DND-41 (cell line): ENCODE data around the gene ACTN1.

Experiments
- ATAC-seq: fragments of 200-7000 bp; cut with Tn5 transposase; 3 replicates; pipeline ENCODE4 v1.9.1; 2021; ENCODE audit warnings: low read depth; ENCODE audit not compliant: insufficient read depth
- DNase-seq: peaks from one replicate; pipeline ENCODE4 v3.0.0-alpha.2; 2020
- H2AFZ ChIP-seq: 2 replicates; pipeline ENCODE4 v1.6.0; 2012; ENCODE audit warnings: low read depth, low read length
- H3K27ac ChIP-seq: 2 replicates; pipeline ENCODE4 v1.5.1; 2012; ENCODE audit warnings: low read length, inconsistent platforms
- H3K27me3 ChIP-seq: fragments of 200-600 bp; sonication (generic); 2 replicates; pipeline ENCODE4 v1.6.0; 2012; ENCODE audit warnings: low read length, mild to moderate bottlenecking, inconsistent platforms; ENCODE audit not compliant: insufficient read depth, poor library complexity
- H3K36me3 ChIP-seq: 2 replicates; pipeline ENCODE4 v1.5.1; 2012; ENCODE audit warnings: low read length, inconsistent platforms; ENCODE audit not compliant: insufficient read depth
- H3K4me1 ChIP-seq: 2 replicates; pipeline ENCODE4 v1.5.1; 2012; ENCODE audit warnings: mild to moderate bottlenecking, low read length; ENCODE audit not compliant: insufficient read depth
- H3K4me2 ChIP-seq: 2 replicates; pipeline ENCODE4 v1.6.0; 2012; ENCODE audit warnings: mild to moderate bottlenecking, moderate library complexity, low read length, inconsistent platforms; ENCODE audit not compliant: insufficient read depth
- H3K4me3 ChIP-seq, 2 experiments: fragments of 200-600 bp in 1 of 2; shearing (Covaris generic) in 1 of 2; 2 replicates each; pipeline ENCODE4 v1.5.1; 2012 to 2016; ENCODE audit warnings: inconsistent platforms in 2 of 2, low read length in 2 of 2, mild to moderate bottlenecking in 2 of 2, low read depth in 1 of 2, moderate library complexity in 1 of 2
- H3K79me2 ChIP-seq: 2 replicates; pipeline ENCODE4 v1.6.0; 2012; ENCODE audit warnings: low read length, inconsistent platforms; ENCODE audit not compliant: insufficient read depth
- H3K9ac ChIP-seq: 2 replicates; pipeline ENCODE4 v1.6.0; 2012; ENCODE audit warnings: low read depth, mild to moderate bottlenecking, inconsistent platforms, low read length, moderate library complexity
- H3K9me3 ChIP-seq: 2 replicates; pipeline ENCODE4 v1.5.1; 2012; ENCODE audit warnings: low read length, moderate library complexity, mild to moderate bottlenecking, inconsistent platforms; ENCODE audit not compliant: insufficient read depth, severe bottlenecking
- H4K20me1 ChIP-seq: 2 replicates; pipeline ENCODE4 v1.6.0; 2012; ENCODE audit warnings: low read length; ENCODE audit not compliant: insufficient read depth
- CTCF ChIP-seq: IDR thresholded peaks from 2 replicates; pipeline ENCODE4 v1.5.1; 2012; ENCODE audit warnings: borderline replicate concordance, low read length, moderate library complexity, mild to moderate bottlenecking; ENCODE audit not compliant: poor library complexity, severe bottlenecking; ENCODE audit errors: extremely low read depth
- EZH2 ChIP-seq: IDR thresholded peaks from 3 replicates; pipeline ENCODE4 v1.6.1; 2012; ENCODE audit warnings: borderline replicate concordance, low read depth, mild to moderate bottlenecking, moderate library complexity, low read length, inconsistent platforms; ENCODE audit not compliant: severe bottlenecking

Gene ACTN1

GRCh38 chr14:68951800-68952530, 27.1 kb downstream of the ACTN1 start:
- no peak overlapping the region for H3K4me3 ChIP-seq
- no peak overlapping the region for H3K9ac ChIP-seq
- no peak overlapping the region for H2AFZ ChIP-seq
- peaks cover 89% of the 10 kb centered on the region for H3K79me2 ChIP-seq
- no peak for DNase-seq
- no peaks in the 10 kb centered on the region for H3K36me3 ChIP-seq
- H4K20me1 ChIP-seq = peaks cover 75% of the 10 kb centered on the region
- no peak for ATAC-seq
- no peaks in the 10 kb centered on the region for H3K9me3 ChIP-seq
- no peaks in the 10 kb centered on the region for H3K27me3 ChIP-seq
- no peak overlapping the region for H3K4me2 ChIP-seq
- peaks cover 5% of the 10 kb centered on the region for H3K4me1 ChIP-seq
- H3K27ac ChIP-seq = no peak overlapping the region
- TF ChIP-seq CTCF (no peak), EZH2 (no peak)

GRCh38 chr14:68951035-68951797, 27.9 kb downstream of the ACTN1 start:
- H2AFZ ChIP-seq = no peak overlapping the region
- peaks cover 75% of the 10 kb centered on the region for H4K20me1 ChIP-seq
- peaks cover 5% of the 10 kb centered on the region for H3K4me1 ChIP-seq
- no peak overlapping the region for H3K9ac ChIP-seq
- no peaks in the 10 kb centered on the region for H3K36me3 ChIP-seq
- no peaks in the 10 kb centered on the region for H3K27me3 ChIP-seq
- ATAC-seq (no peak), DNase-seq (no peak)
- H3K27ac ChIP-seq = no peak overlapping the region
- H3K4me2 ChIP-seq = no peak overlapping the region
- H3K79me2 ChIP-seq = peaks cover 89% of the 10 kb centered on the region
- TF ChIP-seq EZH2 = no peak
- TF ChIP-seq CTCF = no peak
- H3K4me3 ChIP-seq = no peak overlapping the region
- no peaks in the 10 kb centered on the region for H3K9me3 ChIP-seq

- H3K9me3 ChIP-seq = no peaks in the 10 kb centered on the region
- H3K9ac ChIP-seq = no peak overlapping the region
- peaks cover 89% of the 10 kb centered on the region for H3K79me2 ChIP-seq
- no peak overlapping the region for H3K4me2 ChIP-seq
- H4K20me1 ChIP-seq = peaks cover 75% of the 10 kb centered on the region
- H3K4me1 ChIP-seq = peaks cover 5% of the 10 kb centered on the region
- no peak overlapping the region for H2AFZ ChIP-seq
- H3K4me3 ChIP-seq = no peak overlapping the region
- no peak for TF ChIP-seq CTCF
- no peak for TF ChIP-seq EZH2
- no peaks in the 10 kb centered on the region for H3K27me3 ChIP-seq
- no peak overlapping the region for H3K27ac ChIP-seq
- H3K36me3 ChIP-seq = no peaks in the 10 kb centered on the region
- no peak for ATAC-seq
- DNase-seq = no peak
Observed at GRCh38 chr14:68950111-68950510, 29.0 kb downstream of the ACTN1 start.
